ENCODE results near the gene SIAH2. TPM values are rescaled to one million over a fixed set of nuclear protein-coding genes. Genes with fewer than 3 reads are reported as not detected.

SIAH2 gene
- total RNA-seq, 2 donors from 2014 or later, result 17.1 to 30.3 TPM

- WGBS, 2 donors, result 22 to 24% methylated on average over 2 of the region's 2 CpGs
- intact Hi-C loops (cut with DNase I), result no loop called here
- DNase-seq (peak; percentile 65 to 89 (median 77)), ATAC-seq (peak; percentile 89)
- Histone ChIP-seq H3K4me3 (no peak overlapping the region), H3K27me3 (no peaks in the 10 kb centered on the region), H3K27ac (peak overlapping the region; percentile 36 to 72 (median 52)), H3K9me3 (no peaks in the 10 kb centered on the region), H3K36me3 (replicated peaks in 1 of 2; ENCODE audit: insufficient read depth in 1 of 2, low read depth in 2 of 2) (no peaks in the 10 kb centered on the region), H3K4me1 (peaks cover 46% of the 10 kb centered on the region)
- TF ChIP-seq CTCF (IDR thresholded peaks at IDR 0.05), result no peak
- peak in 1 of 3 donors; percentile 36 for TF ChIP-seq POLR2A (IDR thresholded peaks at IDR 0.05)
Observed at GRCh38 chr3:150737874-150738679, 24.9 kb downstream of the SIAH2 start.

DNA sequence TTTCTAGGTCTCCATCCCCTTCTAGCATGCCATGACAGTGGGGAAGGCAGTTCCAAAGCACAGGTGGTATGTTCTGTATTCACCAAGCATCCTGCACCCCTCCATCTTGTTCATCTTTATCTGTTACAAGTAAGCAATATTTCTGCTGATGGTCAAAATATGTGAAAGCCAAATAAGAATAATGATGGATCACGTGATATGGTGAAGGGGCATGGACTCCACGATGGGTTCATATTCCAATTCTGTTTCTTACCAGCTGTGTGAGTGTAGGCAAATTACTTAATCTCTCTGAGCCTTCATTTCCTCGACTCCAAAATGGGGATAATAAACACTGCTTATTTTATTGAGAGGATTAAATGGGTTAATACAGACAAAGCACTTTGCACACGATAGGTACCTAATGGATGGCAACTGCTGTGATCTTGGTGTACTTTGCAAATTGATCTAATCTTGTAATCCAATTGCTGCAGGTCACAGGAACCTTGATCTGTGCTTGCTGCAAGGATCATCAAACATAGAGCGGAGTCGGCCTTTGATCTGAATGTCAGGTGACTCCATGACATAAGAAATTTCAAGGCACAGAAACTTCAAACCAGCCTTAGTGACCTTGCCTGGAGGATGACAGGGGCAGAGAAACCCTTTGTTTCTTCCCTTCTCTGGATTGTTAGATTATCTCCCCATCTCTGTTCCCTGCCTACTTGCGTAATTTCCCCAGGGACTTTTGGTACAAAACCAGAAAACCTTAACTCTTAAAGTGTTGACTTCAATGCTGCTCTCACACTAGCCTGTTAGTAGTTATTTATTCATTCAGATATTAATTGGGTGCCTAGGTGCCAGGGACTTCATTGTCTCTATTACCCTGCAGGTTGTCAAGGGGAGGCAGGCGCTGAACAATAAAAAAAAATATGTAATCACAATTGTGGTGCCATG, 25.8 kb downstream of the SIAH2 start:
- DNase-seq (peak; percentile 43 to 79 (median 57)), ATAC-seq (peak; percentile 77)
- TF ChIP-seq POLR2A (IDR thresholded peaks at IDR 0.05) (no peak), CTCF (IDR thresholded peaks at IDR 0.05) (no peak)
- H3K9me3 ChIP-seq, result no peaks in the 10 kb centered on the region
- no peaks in the 10 kb centered on the region for H3K36me3 ChIP-seq (replicated peaks in 1 of 2; ENCODE audit: insufficient read depth in 1 of 2, low read depth in 2 of 2)
- H3K4me3 ChIP-seq, result no peak overlapping the region
- intact Hi-C loops (cut with DNase I), result no loop called here
- 32 to 39% methylated on average over 8 of the region's 8 CpGs for WGBS, 2 donors
- H3K27me3 ChIP-seq, result no peaks in the 10 kb centered on the region
- peak overlapping the region in 3 of 4 donors; percentile 36 to 72 (median 67) for H3K27ac ChIP-seq
- peaks cover 46% of the 10 kb centered on the region for H3K4me1 ChIP-seq

DNA sequence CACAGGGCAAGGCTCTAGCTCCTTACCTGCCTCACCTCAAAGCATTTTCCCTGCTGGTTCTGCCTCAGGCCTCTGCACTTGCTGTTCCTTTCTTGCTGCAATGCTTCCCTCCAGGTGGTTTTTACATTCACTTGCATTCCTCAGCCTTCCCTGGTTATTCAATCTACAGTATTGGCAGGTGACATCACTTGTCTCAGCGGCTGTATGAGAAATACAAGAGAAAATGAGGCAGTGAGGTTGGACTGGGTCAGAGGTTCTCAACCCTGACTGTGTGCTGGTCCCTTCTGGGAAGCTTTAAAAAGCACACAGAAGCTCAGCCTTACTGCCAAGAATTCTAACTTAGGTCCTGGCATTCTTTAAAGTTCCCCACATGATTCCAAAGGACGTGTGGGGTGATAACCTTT, 26.7 kb downstream of the SIAH2 start:
- Histone ChIP-seq H3K4me1 (peaks cover 46% of the 10 kb centered on the region), H3K27me3 (no peaks in the 10 kb centered on the region), H3K9me3 (no peaks in the 10 kb centered on the region), H3K36me3 (replicated peaks in 1 of 2; ENCODE audit: insufficient read depth in 1 of 2, low read depth in 2 of 2) (no peaks in the 10 kb centered on the region), H3K4me3 (no peak overlapping the region), H3K27ac (peak overlapping the region in 1 of 4 donors; percentile 8)
- intact Hi-C loops (cut with DNase I), result no loop called here
- ATAC-seq, result no peak
- WGBS, 2 donors, result 23 to 25% methylated on average over 2 of the region's 2 CpGs
- DNase-seq, result no peak
- TF ChIP-seq POLR2A (IDR thresholded peaks at IDR 0.05), result no peak
- TF ChIP-seq CTCF (IDR thresholded peaks at IDR 0.05), result no peak

GRCh38 chr3:150734795-150735119, 28.2 kb downstream of the SIAH2 start:
- no peaks in the 10 kb centered on the region for H3K9me3 ChIP-seq
- TF ChIP-seq POLR2A (IDR thresholded peaks at IDR 0.05) (no peak), CTCF (IDR thresholded peaks at IDR 0.05) (no peak)
- ATAC-seq (no peak), DNase-seq (no peak)
- H3K4me3 ChIP-seq, result no peak overlapping the region
- WGBS, 2 donors, result 47 to 58% methylated on average over 1 of the region's 1 CpG
- H3K27ac ChIP-seq, result no peak overlapping the region
- intact Hi-C loops (cut with DNase I), result loop anchor here (5.0 kb wide), 1 partner anchor 38 kb away; no protein-coding TSS in a partner anchor
- no peaks in the 10 kb centered on the region for H3K36me3 ChIP-seq (replicated peaks in 1 of 2; ENCODE audit: insufficient read depth in 1 of 2, low read depth in 2 of 2)
- no peaks in the 10 kb centered on the region for H3K27me3 ChIP-seq
- H3K4me1 ChIP-seq, result peaks cover 34% of the 10 kb centered on the region
